Measurements from ENCODE around the gene UQCC3.
A peak's percentile ranks its signal among the peaks of the same experiment; 100 is the strongest.
"Not testable (repeated sequence)": the region's sequence is repeated elsewhere in the genome, so short reads cannot be mapped to it uniquely, and the experiment has no call there.

UQCC3 gene

GRCh38 chr11:62671608-62672389 lies at the start of gene UQCC3, which contains the start of gene LBHD1:
Gene UQCC3, plus strand, starts transcription at chr11:62671673. Its CDS starts 73 bp downstream, at chr11:62671746.
Gene LBHD1, minus strand, starts transcription at chr11:62672267. Its CDS starts 2,236 bp downstream, at chr11:62670031.
- peak; percentile 65 for DNase-seq (ENCODE audit: low read depth)

- DNase-seq (ENCODE audit: low read depth), result no peak
These were observed 48.9 kb upstream of the UQCC3 start for GRCh38 chr11:62622476-62623089.

GRCh38 chr11:62627713-62628112 lies 43.8 kb upstream of the UQCC3 start:
- no peak for DNase-seq (ENCODE audit: low read depth)

GRCh38 chr11:62632492-62632891 lies 39.0 kb upstream of the UQCC3 start:
- no peak for DNase-seq (ENCODE audit: low read depth)

GRCh38 chr11:62644220-62644619 lies 27.3 kb upstream of the UQCC3 start:
- DNase-seq (ENCODE audit: low read depth), result no peak

GRCh38 chr11:62645671-62645945 lies 25.9 kb upstream of the UQCC3 start:
- no peak for DNase-seq (ENCODE audit: low read depth)

GRCh38 chr11:62645946-62646824 lies 25.3 kb upstream of the UQCC3 start, which contains the start of gene GANAB:
Gene GANAB, minus strand, starts transcription at chr11:62646613. Its CDS starts 14 bp downstream, at chr11:62646599.
- DNase-seq (ENCODE audit: low read depth), result peak; percentile 99

GRCh38 chr11:62646825-62647608 lies 24.5 kb upstream of the UQCC3 start:
- DNase-seq (ENCODE audit: low read depth), result no peak

- DNase-seq (ENCODE audit: low read depth), result no peak
These were observed 23.9 kb upstream of the UQCC3 start for GRCh38 chr11:62647609-62648005.

GRCh38 chr11:62648185-62648966 lies 23.1 kb upstream of the UQCC3 start:
- no peak for DNase-seq (ENCODE audit: low read depth)

- no peak for DNase-seq (ENCODE audit: low read depth)
These were observed 22.5 kb upstream of the UQCC3 start for GRCh38 chr11:62648967-62649364.

- no peak for DNase-seq (ENCODE audit: low read depth)
These were observed 22.0 kb upstream of the UQCC3 start for GRCh38 chr11:62649486-62649885.

GRCh38 chr11:62650283-62650682 lies 21.2 kb upstream of the UQCC3 start:
- DNase-seq (ENCODE audit: low read depth), result not testable (repeated sequence)

GRCh38 chr11:62652161-62653006 lies 19.1 kb upstream of the UQCC3 start:
- no peak for DNase-seq (ENCODE audit: low read depth)

- no peak for DNase-seq (ENCODE audit: low read depth)
These were observed 17.2 kb upstream of the UQCC3 start for GRCh38 chr11:62654297-62654696.

- DNase-seq (ENCODE audit: low read depth), result no peak
These were observed 14.6 kb upstream of the UQCC3 start for GRCh38 chr11:62656796-62657429.

- no peak for DNase-seq (ENCODE audit: low read depth)
These were observed 6.9 kb upstream of the UQCC3 start for GRCh38 chr11:62664405-62665074.

- peak; percentile 92 for DNase-seq (ENCODE audit: low read depth)
These were observed 6.3 kb upstream of the UQCC3 start, which contains the start of the genes C11orf98 and CSKMT for GRCh38 chr11:62665075-62665598. Gene C11orf98, minus strand, starts transcription at chr11:62665210. Its CDS starts 41 bp downstream, at chr11:62665169. Gene CSKMT, plus strand, starts transcription at chr11:62665312. Its CDS starts 568 bp downstream, at chr11:62665880.

Data from stimulated activated CD8-positive, alpha-beta memory T cell treated with anti-CD3 and anti-CD28 coated beads, Interleukin-4, amount 100 ng/mL, for 24 hours (primary cell).